Stimulated activated CD8-positive, alpha-beta memory T cell treated with anti-CD3 and anti-CD28 coated beads, Interleukin-15, amount 100 ng/mL, for 4 hours (primary cell): ENCODE results near the gene OPRM1.

Source experiments
- DNase-seq, 2 donors: peaks; one replicate each; pipeline ENCODE4 v3.0.0-alpha.2; 2020; ENCODE audit warnings: low read depth in 2 of 2

Gene OPRM1

DNA sequence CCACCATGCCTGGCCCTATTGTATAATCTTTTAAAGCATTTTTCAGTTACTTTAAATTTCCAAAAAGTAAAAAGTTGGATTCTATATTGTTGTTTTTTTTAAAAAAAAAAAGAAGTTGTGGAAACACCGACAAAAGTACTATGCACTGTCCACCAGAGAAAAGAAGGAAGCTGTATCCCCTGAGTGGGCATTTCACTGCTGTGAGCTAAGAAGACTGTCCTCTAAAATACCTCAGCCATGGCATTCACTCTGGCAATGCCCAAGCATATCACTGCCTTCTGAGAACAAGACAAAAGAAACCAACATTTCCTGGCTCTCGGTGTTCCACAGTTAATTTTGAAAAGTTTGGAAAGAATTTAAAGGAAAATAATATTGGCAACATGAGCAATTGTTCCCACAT, 199.8 kb downstream of the OPRM1 start:
- no peak for DNase-seq

DNA sequence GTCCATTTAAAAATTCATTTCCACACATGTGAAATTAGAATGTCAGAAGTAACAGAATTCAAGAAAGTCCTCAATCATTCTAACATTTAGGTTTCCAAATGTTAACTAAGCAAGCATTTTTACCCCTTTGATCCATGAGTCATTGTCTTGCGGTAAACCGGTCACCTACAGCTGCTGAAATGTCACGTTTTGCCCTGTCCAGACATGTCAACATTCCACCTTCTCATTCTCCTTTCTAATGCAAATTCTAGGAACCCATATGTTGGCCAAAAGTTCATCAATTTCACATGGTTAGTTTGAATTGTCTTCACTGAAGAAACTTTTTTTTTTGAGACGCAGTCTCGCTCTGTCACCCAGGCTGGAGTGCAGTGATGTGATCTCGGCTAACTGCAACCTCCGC, 200.4 kb downstream of the OPRM1 start:
- DNase-seq, result no peak

DNA sequence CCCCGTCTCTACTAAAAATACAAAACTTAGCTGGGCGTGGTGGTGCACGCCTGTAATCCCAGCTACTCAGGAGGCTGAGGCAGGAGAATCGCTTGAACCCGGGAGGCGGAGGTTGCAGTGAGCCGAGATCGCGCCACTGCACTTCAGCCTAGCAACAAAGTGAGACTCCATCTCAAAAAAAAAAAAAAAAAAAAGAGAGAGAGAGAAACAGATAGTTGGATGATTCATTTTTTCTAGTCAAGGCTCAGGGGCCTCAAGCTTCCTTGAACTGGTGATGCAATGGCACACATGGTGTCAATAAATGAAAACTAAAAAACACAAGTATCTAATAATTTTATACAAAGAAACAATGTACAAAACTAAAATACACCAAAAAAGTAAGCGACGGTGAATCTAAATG, 202.0 kb downstream of the OPRM1 start:
- DNase-seq, result peak in 1 of 2 donors; percentile 10

DNA sequence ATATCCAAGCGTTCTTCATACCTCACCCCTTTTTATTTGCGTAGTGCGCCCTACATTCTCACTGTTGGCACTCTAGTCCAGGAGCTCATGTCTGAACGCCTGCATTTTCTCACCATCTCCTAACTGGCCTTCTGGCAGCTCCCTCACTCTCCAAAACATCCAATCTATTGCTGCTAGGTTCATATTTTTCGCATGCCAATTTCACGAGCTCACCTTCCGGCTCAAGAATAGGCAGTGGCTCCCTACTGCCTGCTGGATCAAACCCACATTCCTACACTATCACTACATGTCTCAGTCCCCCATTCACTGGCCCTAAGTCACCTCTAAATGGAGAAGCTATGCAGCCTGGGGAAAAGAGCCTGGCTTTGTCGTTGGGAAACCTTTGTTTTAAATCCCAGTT, 202.5 kb downstream of the OPRM1 start:
- no peak for DNase-seq

DNA sequence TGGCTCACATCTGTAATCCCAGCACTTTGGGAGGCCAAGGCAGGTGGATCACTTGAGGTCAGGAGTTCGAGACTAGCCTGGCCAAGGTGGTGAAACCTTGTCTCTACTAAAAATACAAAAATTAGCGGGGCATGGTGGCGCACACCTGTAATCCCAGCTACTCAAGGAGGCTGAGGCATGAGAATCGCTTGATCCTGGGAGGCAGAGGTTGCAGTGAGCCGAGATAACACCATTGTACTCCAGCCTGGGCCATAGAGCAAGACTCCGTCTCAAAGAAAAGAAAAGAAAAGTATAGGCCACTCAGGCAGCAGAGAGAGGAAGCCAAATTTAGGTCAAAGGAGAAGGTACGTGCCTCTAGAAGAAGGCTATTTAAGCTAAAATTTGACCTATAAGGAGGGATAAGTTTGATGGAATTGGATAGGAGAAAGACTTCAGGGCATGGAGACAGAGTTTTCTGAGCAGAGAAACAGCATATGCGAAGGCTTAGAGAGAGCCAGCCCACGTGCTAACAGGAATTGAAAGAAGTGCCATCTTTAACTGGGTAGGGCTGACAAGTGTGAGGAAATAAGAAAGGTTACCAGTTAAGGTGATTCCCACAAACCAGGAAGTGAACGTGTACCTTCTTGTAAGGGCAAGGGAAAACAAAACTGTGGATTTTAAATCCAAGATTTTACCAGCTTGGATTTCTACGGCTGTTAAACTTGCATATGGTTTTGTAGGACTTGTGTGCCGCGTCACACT, 203.7 kb downstream of the OPRM1 start:
- no peak for DNase-seq

DNA sequence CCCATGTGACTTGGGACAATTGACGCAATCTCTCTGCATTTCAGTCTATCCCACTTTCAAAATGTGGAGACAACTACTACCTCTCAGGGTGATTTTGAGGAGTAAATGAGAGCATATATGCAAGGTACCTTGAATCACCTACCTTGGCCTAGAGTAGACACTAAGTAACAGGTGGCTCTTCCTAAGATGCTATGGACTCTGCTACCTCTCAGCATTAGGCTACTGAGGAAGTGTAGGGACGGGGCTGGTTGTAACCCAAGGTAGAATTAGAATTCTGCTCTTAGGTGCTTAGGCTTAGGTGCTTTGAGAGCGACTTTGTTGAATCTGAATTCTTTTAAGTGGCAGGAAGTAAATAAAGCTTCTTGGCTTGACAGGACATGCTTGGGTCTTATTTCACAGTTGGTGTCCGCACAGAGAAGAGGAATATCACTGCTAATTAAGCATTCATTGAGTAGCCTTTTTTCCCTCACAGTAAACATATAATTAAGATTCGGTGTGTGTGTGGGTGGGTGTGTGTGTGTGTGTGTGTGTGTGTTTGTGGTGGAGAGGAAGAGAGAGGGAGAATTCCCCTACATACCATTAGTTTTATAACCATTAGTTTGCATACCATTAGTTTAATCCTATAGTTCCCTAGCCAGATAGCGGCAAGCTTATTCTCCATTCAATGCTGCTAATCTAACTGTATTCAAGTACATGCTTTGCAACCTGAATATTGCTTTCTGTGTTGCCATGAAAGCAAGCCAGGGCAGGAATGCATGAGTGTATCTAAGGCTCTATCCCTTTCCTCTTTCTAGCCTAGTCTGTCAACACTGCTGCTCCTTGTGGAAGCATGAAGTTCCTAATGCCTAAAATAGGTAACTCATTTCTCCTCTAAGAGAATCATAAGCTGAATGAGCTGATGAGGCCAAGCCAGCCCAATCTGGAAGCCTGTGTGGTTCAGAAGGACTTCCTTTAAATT, 205.0 kb downstream of the OPRM1 start:
- DNase-seq, result no peak

DNA sequence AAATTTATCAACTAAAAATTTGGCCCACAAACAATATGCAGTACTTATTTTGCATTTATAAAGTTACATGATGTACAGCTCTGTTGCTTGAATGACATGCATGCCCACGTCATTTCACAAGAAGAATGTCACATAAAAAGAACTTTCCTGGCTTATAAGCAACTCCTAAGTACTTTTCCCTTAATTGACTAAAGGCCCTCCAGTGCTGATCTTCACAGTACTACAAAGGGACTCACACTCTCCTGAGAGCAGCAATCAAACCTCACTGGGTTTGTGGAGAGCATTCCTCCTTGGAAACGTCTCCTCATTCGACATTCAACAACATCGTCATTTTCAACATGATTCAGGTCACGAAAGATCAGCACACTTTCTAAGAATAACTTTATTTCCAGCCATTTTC, 206.5 kb downstream of the OPRM1 start:
- DNase-seq, result no peak

DNA sequence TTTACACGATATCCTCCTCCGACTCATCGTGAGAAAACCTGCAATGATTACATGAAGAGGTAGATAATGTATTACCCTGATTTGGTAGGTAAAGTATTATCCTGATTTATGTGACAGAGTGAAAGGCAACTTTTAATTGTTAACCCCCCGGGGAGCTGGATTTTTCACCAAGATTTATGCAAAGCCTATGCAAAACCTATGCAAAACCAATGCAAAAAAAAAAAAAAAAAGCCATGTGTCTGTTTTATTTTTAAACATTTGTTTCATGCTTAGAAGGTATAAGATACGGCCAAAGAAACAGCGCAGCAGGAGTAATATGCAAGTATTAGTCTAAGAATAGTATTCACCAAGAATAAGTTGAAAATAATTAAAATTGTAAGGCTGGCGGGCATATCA, 207.7 kb downstream of the OPRM1 start:
- no peak for DNase-seq

DNA sequence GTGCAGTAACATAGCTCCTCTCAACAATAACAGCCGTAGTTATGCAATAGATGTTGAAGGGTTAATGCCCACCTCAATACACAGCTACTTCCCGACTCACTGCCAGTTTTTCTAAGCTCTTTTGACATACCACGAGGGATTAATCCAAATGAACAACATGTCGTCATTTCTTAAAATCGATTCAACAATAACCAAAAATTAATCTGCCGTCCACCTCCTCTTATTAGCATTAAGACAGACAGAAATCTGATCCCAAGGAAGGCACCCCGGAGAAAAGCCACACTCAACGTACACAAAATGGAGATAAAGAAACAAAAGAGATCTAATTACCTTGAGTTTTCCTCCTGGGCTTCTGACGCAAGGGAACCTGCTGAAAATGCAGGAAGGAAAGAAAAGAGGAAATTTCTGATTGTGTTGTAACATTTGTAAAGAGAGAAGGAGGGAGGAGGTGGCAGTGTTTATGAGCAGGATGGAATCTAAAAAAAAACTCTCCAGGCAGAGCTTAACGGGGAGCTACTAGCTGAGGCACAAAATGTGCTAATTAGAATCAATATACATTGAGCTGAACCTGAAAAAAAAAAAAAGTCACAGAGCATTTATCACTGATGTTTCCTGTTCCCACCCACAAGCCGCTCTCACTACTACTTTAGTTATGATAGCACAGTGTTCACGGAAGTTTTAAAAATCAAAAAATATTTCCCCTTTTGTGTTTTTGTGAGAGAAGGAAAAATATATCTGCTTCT, 208.2 kb downstream of the OPRM1 start:
- DNase-seq, result no peak

DNA sequence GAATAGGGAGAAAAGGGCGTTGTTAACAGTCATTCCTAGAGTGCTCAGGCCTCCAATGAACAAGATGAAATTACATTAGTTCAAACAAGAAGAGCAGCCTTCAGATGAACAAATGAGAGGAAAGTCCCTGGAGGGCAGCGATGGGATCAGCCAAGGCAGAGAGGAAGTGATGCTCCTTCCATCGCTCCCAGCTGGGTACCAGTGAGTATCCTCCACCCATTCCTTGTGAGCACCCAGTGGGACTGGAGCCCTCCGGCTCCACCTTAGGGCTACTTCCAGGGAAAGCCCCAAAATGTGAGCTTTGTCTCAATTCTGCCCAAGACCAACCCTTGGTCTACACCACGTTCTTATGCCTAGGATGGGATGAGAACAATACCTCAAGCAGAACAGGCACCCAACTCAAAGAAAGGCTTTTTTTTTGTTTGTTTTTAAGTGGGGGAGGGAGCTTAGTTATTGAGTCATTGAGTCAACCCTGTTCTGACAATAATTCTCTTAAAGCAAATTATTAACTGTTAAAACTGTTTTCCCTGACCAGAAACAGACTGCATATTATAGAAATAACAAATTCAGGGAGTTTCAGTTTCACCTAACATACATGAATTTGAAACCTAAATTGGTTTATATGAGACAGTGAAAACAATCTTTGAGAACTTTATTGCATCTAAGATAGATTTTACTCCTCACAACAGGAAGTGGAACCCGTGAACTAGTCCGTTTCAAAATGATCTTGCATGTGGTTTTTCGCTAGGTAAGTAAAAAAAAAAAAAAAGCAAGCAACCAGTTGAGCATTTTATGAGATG, 210.7 kb downstream of the OPRM1 start:
- DNase-seq, result no peak

DNA sequence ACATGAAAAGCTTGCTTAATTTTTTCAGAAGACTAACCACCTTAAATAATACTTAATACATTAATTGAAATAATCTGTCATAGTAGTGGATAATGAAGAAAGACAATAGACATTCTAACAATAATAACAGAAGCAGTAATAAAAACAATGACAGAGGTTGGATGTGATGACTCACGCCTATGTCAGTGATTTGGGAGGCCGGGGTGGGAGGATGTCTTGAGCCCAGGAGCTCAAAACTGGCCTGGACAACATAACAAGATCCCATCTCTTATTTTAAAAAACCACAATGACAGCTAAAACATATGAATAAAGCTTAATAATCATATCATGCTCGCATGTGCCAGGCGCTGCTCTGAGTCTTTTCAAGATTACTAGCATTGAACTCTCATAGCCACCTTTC, 212.1 kb downstream of the OPRM1 start:
- DNase-seq, result no peak

DNA sequence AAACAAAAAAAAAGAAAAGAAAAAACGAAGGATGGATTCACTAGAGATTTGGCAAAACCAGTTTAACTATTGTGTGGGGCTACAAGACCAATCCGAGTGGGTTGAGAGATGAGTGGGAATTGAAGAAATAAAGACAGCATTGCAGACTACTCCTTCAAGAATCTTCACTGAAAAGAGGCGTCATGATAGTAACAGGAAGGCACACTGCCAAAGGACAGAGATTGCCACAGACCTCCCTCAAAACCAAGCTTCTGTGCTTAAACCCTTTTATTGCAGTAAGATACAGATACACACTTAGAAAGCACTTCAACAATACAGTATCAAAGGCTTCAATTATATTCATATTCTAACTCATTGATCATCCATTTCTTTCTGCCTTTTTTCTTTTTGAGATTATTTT, 213.6 kb downstream of the OPRM1 start:
- no peak for DNase-seq

DNA sequence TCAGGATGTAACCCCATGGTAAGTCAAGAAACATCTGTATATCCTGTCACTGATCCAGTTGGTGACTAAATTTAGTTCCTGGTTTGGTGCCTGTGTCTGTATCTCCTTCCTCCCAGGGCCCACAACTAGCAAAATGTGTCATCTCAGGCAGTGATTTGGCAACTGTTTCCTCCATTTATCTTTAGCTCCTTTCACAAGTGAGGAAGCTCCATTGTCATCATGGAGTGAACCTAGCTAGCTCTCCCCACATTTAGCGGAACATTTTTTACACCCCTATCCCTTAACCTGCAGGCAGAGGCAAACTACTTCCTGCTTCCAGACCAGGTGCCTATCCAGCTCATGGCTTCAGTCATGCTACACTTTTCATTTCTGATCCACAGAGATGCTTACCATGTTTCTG, 218.0 kb downstream of the OPRM1 start:
- no peak for DNase-seq

DNA sequence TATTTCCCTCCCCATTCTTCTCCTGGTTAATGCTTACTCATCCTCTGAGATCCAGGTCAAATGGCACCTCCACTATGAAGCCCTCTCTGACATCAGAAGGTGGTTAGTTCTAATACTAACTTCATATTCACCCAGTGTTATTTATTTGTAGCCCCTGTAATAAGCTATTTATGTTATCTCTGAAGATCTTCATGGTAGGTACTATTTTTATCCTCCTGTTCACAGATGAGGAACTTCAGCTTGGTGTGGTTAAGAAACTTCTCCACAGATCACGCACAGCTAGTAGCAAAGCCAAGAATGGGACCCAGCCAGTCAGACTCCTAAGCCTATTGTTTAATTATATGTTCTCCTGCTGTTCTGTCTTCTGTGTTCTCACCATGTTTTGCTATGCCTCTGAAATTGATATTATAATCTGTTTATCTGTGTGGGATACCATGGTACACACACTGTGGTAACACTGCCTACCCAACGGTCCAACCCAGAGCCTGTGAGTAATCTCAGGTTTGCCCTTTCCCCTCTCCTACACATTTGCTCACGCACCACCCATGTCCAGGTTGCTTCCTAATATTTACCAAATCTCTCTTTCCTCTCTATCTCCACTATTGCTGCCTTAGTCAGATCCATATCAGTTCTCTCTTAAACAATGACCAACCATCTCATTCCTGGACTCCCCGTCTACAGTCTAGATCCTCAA, 219.2 kb downstream of the OPRM1 start:
- DNase-seq, result no peak

DNA sequence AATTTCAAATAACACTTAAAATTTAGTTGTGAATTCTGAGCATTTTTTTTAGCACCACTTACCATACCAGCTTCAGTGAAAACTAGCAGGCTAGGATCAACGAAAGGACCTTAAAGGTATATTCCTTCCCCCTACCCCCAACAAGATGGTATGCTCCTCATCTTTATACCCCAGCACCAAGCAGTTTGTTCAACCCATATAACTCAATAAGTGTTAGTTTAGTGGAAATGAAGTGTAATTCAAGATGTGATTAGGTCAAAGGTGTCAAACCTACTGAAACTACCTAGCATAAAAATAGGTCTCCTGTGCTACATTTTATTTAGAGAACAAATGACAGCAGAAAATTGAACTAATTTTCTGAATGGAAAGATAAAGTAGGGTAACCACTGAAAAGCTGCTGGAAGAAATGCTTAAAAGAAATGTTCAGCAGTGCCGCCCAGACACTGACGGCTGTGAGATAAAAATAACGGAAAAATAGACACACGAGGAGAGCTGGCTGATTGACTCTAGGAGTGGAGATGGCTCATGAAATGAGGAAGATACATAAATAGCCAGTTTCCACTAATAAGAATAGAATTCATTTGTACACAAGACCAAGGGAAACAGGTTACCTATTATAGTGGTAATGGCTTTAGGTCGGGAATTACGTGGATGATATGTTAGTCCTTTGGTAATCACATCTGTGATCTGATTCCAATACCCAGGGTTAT, 222.8 kb downstream of the OPRM1 start:
- no peak for DNase-seq

DNA sequence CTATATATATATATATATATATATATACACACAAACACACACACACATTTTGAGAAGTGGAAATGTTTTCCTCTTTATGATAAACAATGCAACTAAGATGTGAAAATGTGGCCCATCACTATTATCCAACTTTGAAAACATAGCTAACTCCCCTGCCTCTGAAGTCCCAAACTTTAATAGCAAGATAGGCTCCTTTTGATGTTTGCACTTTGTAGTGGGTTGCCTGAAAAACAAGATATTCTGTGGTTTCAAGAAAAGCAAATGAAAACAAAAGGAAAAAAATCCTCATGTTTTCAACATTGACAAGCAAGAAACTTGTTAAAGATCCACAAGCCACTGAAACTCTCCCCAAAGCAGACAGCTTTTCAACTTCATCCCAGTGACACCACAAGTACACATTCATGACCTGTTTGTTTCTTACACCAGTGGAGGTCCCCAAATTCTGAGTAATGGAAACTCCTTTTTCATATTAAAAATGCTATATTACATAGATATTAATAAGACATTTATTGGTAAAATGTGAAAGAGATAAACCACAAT, 227.6 kb downstream of the OPRM1 start:
- DNase-seq, result no peak

DNA sequence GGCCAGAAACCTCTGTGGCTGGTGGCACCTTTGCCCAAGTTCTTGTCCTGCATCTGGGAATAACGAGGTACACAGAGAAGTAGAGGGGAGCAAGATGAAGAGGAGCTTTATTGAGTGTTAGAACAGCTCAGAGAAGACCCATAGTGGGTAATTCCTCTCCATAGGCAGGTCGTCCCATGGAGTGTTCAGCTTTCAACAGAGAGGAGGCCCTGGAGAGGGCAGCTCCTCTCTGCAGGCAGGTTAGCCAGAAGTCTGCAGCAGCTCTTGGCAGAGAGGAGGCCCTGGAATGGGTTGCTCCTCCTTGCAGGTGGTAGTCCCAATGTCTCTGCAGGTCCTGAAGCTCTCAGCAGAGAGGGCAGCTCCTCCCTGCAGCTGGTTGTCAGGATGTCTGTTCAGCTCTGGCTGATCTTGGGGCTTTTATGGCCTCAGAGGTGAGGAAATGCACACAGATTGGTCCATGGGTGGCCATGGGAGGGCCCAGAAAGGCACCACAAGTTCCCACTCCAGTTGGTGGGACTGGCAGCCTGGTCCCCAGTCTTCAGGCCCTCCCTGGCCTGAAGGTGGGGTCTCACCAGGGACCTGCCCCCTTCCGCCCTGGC, 228.6 kb downstream of the OPRM1 start:
- DNase-seq, result no peak

DNA sequence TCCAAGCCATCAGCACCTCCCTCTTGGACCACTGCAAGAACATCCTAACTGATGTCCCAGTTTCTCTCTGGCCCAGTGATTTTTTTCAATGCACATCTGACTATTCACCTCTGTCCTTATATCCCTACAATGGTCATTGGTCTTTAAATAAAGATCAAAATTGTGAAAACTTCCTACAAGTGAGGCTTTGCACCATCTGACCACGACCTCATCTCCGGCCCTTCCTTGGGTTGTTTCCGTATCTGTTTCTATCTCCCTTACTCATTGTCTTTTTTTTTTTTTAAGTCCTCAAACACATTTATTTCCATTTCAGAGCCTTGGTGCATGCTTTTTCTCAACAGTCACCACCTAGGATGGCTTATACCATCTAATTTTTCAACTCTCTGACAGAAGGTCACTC, 229.4 kb downstream of the OPRM1 start:
- no peak for DNase-seq

DNA sequence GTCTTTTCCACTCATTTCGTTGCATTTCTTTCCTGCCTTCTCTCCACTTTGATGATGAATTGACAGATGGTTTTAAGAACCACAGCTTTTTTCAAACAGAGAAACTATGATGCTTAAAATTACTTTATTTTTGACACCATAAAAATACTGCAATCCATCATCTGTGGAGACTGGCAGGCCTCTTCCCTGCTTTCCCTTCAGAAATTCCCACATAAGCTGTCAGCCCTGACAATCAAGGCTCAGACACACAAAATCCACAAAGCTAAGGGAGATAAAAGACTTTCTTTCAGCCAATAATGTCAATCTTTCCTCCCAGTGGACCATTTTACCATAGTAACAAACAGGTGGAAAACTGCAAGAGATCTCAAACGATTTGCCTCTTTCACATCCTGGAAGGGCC, 235.1 kb downstream of the OPRM1 start:
- DNase-seq, result no peak
